Effector memory CD4-positive, alpha-beta T cell (primary cell): ENCODE data around the gene DESI1.
"Not testable (repeated sequence)": the region's sequence is repeated elsewhere in the genome, so short reads cannot be mapped to it uniquely, and the experiment has no call there.

ENCODE experiments used
- DNase-seq, 3 donors: peaks; one replicate each; pipeline ENCODE4 v3.0.0-alpha.2; 2020
- H3K27ac ChIP-seq: 2 replicates; pipeline ENCODE4 v1.7.0; 2013; ENCODE audit warnings: mild to moderate bottlenecking, low read length, moderate library complexity; ENCODE audit not compliant: insufficient read depth, poor library complexity, severe bottlenecking
- H3K27me3 ChIP-seq: replicated peaks from 2 replicates; pipeline ENCODE4 v1.7.0; 2013; ENCODE audit warnings: mild to moderate bottlenecking, low read length; ENCODE audit not compliant: insufficient read depth, control insufficient read depth, poor library complexity, severe bottlenecking
- H3K36me3 ChIP-seq: 2 replicates; pipeline ENCODE4 v1.7.0; 2013; ENCODE audit warnings: mild to moderate bottlenecking, low read length, moderate library complexity; ENCODE audit not compliant: control insufficient read depth, insufficient read depth
- H3K4me1 ChIP-seq: 2 replicates; pipeline ENCODE4 v1.7.0; 2013; ENCODE audit warnings: low read length, mild to moderate bottlenecking; ENCODE audit not compliant: control insufficient read depth, insufficient read depth, poor library complexity, severe bottlenecking
- H3K4me3 ChIP-seq: 2 replicates; pipeline ENCODE4 v1.7.0; 2013; ENCODE audit warnings: low read length, low read depth, mild to moderate bottlenecking; ENCODE audit not compliant: insufficient read depth, poor library complexity, severe bottlenecking
- H3K9me3 ChIP-seq: 2 replicates; pipeline ENCODE4 v1.7.0; 2013; ENCODE audit warnings: mild to moderate bottlenecking, low read length, moderate library complexity; ENCODE audit not compliant: control insufficient read depth

DESI1 gene

DNA sequence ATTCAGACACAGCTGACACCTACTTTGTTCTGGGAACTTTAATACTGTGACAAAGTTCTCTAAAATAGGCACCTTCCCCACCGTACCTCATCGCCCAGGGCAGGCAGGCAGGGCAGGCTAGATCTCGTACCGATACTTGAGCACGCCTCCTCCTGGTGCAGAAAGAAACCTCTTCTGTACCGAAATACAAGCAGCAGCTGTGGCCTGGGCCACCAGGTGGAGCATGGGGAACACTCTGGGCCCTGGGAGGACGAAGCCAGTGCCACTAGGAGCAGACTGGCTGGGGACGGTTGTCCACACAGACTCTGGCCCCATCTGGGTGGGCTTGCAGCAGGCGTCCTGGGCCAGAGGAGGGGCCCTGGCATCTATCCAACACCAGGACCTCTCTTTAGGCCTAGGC lies 44.0 kb downstream of the DESI1 start:
- H3K36me3 ChIP-seq, result peaks cover 23% of the 10 kb centered on the region
- no peaks in the 10 kb centered on the region for H3K9me3 ChIP-seq
- DNase-seq, result peak in 1 of 3 donors; percentile 9

GRCh38 chr22:41575533-41575932 lies 45.3 kb downstream of the DESI1 start:
- no peak overlapping the region for H3K4me3 ChIP-seq
- no peak overlapping the region for H3K27ac ChIP-seq
- no peak for DNase-seq
- H3K36me3 ChIP-seq, result peaks cover 23% of the 10 kb centered on the region
- no peaks in the 10 kb centered on the region for H3K9me3 ChIP-seq
- no peaks in the 10 kb centered on the region for H3K27me3 ChIP-seq
- H3K4me1 ChIP-seq, result no peaks in the 10 kb centered on the region

More for the DNA sequence above, 44.0 kb downstream of the DESI1 start:
- no peak overlapping the region for H3K4me3 ChIP-seq
- H3K4me1 ChIP-seq, result no peaks in the 10 kb centered on the region
- H3K27ac ChIP-seq, result no peak overlapping the region
- no peaks in the 10 kb centered on the region for H3K27me3 ChIP-seq

DNA sequence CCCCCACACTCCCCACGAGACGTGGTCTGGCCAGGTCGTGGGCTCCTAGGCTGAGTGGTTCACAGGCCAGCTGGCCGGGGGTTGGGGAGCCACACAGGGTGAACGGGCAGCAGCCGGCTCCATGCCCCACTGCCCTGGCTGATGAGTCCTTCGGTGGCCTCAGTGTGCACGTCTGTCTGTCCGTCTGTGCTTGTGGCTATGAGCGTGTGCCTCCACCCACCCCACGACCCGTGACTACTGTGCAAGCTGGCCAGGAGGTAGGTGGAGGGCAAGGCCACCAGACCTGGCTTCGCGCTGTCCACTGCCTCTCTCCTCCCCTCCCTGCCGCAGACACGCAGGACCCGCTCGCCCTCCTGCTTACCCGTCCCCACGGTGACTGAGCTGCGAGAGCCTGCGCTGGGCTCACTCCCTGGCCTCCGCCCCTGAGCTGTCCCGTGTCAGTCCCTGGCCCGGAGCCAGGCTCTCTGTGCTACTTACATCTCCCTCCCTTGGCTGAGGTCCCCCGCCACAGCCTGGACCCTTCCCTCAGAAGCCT lies 45.9 kb downstream of the DESI1 start:
- Histone ChIP-seq H3K9me3 (no peaks in the 10 kb centered on the region), H3K36me3 (peaks cover 23% of the 10 kb centered on the region), H3K4me3 (no peak overlapping the region), H3K27ac (no peak overlapping the region), H3K27me3 (no peaks in the 10 kb centered on the region), H3K4me1 (no peaks in the 10 kb centered on the region)
- DNase-seq, result no peak

GRCh38 chr22:41573677-41574076 lies 47.2 kb downstream of the DESI1 start:
- Histone ChIP-seq H3K9me3 (no peaks in the 10 kb centered on the region), H3K4me1 (no peaks in the 10 kb centered on the region), H3K4me3 (no peak overlapping the region), H3K36me3 (peaks cover 16% of the 10 kb centered on the region), H3K27ac (no peak overlapping the region), H3K27me3 (no peaks in the 10 kb centered on the region)
- no peak for DNase-seq

- not testable (repeated sequence) for H3K27ac ChIP-seq, H3K9me3 ChIP-seq, DNase-seq, H3K4me3 ChIP-seq, H3K27me3 ChIP-seq, H3K4me1 ChIP-seq, H3K36me3 ChIP-seq
Measured at GRCh38 chr22:41572305-41572704, 48.5 kb downstream of the DESI1 start.

DNA sequence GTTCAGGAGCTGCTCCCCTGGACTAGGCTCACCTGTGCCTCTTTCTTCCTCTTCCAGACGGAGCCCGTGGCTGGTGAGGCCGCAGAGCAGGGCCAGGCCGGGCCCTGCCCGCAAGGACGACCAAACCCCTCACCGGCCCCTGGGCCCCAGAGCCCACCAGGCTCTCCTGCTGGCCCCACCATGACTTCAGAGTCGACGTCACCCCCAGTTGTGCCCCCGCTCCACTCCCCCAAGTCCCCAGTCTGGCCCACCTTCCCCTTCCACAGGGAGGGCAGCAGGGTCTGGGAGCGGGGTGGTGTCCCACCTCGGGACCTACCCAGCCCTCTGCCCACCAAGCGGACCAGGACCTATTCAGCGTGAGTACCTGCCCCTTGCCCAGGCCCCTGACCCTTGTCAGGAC lies 49.1 kb downstream of the DESI1 start:
- Histone ChIP-seq H3K27me3 (no peaks in the 10 kb centered on the region), H3K4me1 (no peaks in the 10 kb centered on the region), H3K9me3 (no peaks in the 10 kb centered on the region), H3K36me3 (peaks cover 4% of the 10 kb centered on the region), H3K27ac (no peak overlapping the region), H3K4me3 (no peak overlapping the region)
- no peak for DNase-seq

DNA sequence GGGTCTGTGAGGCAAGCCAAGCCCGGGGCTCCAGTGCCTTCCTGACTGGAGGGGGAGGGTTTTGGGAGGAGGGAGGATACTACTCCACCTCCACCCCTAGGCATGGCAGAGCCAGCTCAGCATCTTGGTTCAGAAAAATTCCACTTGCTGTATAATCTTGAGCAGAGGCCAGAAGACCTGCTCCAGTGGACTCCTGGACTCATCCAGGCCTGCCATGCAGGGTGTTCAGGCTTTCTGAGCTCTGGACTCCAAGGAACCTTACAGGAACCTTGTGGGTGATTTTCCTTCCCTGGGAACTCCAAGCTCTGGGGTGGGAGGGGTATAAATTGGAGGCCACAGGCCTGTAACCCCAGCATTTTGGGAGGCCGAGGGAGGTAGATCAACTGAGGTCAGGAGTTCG lies 50.6 kb downstream of the DESI1 start:
- no peak for DNase-seq

GRCh38 chr22:41568811-41569210 lies 52.0 kb downstream of the DESI1 start:
- Histone ChIP-seq H3K27me3 (no peaks in the 10 kb centered on the region), H3K9me3 (no peaks in the 10 kb centered on the region), H3K4me1 (no peaks in the 10 kb centered on the region), H3K4me3 (no peak overlapping the region), H3K27ac (no peak overlapping the region), H3K36me3 (no peaks in the 10 kb centered on the region)
- DNase-seq, result no peak

More for the DNA sequence above, 50.6 kb downstream of the DESI1 start:
- Histone ChIP-seq H3K36me3 (no peaks in the 10 kb centered on the region), H3K27ac (no peak overlapping the region), H3K4me3 (no peak overlapping the region), H3K27me3 (no peaks in the 10 kb centered on the region), H3K4me1 (no peaks in the 10 kb centered on the region), H3K9me3 (no peaks in the 10 kb centered on the region)

DNA sequence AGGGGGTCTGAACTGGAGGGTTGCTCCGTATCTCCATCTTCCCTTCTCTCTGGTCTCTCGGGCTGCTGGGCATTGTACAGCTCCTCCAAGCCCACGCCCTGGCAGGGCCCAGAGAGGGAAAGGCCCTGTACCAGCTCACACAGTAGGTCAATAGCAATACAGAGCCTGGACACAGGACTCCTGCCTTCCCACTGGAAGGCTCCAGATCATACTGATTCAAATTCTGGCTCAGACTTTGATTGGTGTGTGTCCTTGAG lies 53.4 kb downstream of the DESI1 start:
- Histone ChIP-seq H3K4me1 (no peaks in the 10 kb centered on the region), H3K27ac (no peak overlapping the region), H3K9me3 (no peaks in the 10 kb centered on the region), H3K36me3 (no peaks in the 10 kb centered on the region), H3K27me3 (no peaks in the 10 kb centered on the region), H3K4me3 (no peak overlapping the region)
- DNase-seq, result no peak

GRCh38 chr22:41565403-41566054 lies 55.3 kb downstream of the DESI1 start:
- no peak for DNase-seq
- no peaks in the 10 kb centered on the region for H3K27me3 ChIP-seq
- no peaks in the 10 kb centered on the region for H3K36me3 ChIP-seq
- H3K27ac ChIP-seq, result no peak overlapping the region
- no peak overlapping the region for H3K4me3 ChIP-seq
- H3K9me3 ChIP-seq, result no peaks in the 10 kb centered on the region
- no peaks in the 10 kb centered on the region for H3K4me1 ChIP-seq
